HG03442 (cell line): Measurements from ENCODE around the gene REXO4.

Source experiments
- ATAC-seq: cut with Tn5 transposase; IDR thresholded peaks from one replicate; pipeline ENCODE4 v1.9.1; 2021; ENCODE audit warnings: mild to moderate bottlenecking, moderate library complexity; ENCODE audit not compliant: unreplicated experiment

Gene REXO4

GRCh38 chr9:133417541-133418461 lies at the start of gene REXO4:
Gene REXO4 (minus strand): TSS chr9:133418010. CDS start chr9:133417844, 166 bp downstream.
- ATAC-seq, result peak; percentile 64

GRCh38 chr9:133467101-133467500 lies 49.3 kb upstream of the REXO4 start:
- ATAC-seq, result no peak

- no peak for ATAC-seq
Observed at GRCh38 chr9:133465984-133466383, 48.2 kb upstream of the REXO4 start.

GRCh38 chr9:133464638-133465037 lies 46.8 kb upstream of the REXO4 start:
- no peak for ATAC-seq

GRCh38 chr9:133463864-133464615 lies 46.2 kb upstream of the REXO4 start:
- ATAC-seq, result no peak

GRCh38 chr9:133463234-133463863 lies 45.5 kb upstream of the REXO4 start:
- ATAC-seq, result no peak

- no peak for ATAC-seq
Observed at GRCh38 chr9:133461975-133462374, 44.2 kb upstream of the REXO4 start.

- ATAC-seq, result peak; percentile 13
Observed at GRCh38 chr9:133460405-133461175, 42.8 kb upstream of the REXO4 start.

GRCh38 chr9:133459476-133460404 lies 41.9 kb upstream of the REXO4 start, which contains the start of gene CACFD1:
Gene CACFD1 (plus strand): TSS chr9:133459978. CDS start chr9:133460067, 89 bp downstream.
- peak; percentile 62 for ATAC-seq

- ATAC-seq, result no peak
Observed at GRCh38 chr9:133458643-133459312, 41.0 kb upstream of the REXO4 start.

- ATAC-seq, result no peak
Observed at GRCh38 chr9:133457748-133458147, 39.9 kb upstream of the REXO4 start.

GRCh38 chr9:133457233-133457632 lies 39.4 kb upstream of the REXO4 start:
- ATAC-seq, result no peak

- no peak for ATAC-seq
Observed at GRCh38 chr9:133456409-133456808, 38.6 kb upstream of the REXO4 start.

- no peak for ATAC-seq
Observed at GRCh38 chr9:133455936-133456335, 38.1 kb upstream of the REXO4 start.

GRCh38 chr9:133454943-133455673 lies 37.3 kb upstream of the REXO4 start:
- ATAC-seq, result no peak

- ATAC-seq, result no peak
Observed at GRCh38 chr9:133454325-133454724, 36.5 kb upstream of the REXO4 start.

- ATAC-seq, result no peak
Observed at GRCh38 chr9:133453651-133454050, 35.8 kb upstream of the REXO4 start.

- no peak for ATAC-seq
Observed at GRCh38 chr9:133452562-133452961, 34.8 kb upstream of the REXO4 start.
